SK-N-SH (cell line): ENCODE data around the gene CKM.

Source experiments
- CTCF ChIP-seq: fragments of 200-600 bp; sonication (generic); IDR thresholded peaks from 2 replicates; pipeline ENCODE4 v1.6.1; 2017; ENCODE audit warnings: antibody characterized with exemption, mild to moderate bottlenecking, moderate library complexity
- EZH2phosphoT487 ChIP-seq: fragments of 200-600 bp; sonication (generic); IDR thresholded peaks from 2 replicates; pipeline ENCODE4 v1.6.1; 2017; ENCODE audit warnings: low read depth, mixed run types, mild to moderate bottlenecking, antibody characterized with exemption, moderate library complexity, borderline replicate concordance
- MXI1 ChIP-seq: IDR thresholded peaks from 2 replicates; pipeline ENCODE4 v1.6.1; 2012; ENCODE audit warnings: mild to moderate bottlenecking, low read depth, low read length, improper control_type of control experiment
- SIN3A ChIP-seq: IDR thresholded peaks from 2 replicates; pipeline ENCODE4 v1.6.1; 2012; ENCODE audit warnings: low read depth, mild to moderate bottlenecking, low read length, moderate library complexity, borderline replicate concordance
- YY1 ChIP-seq: IDR thresholded peaks from 2 replicates; pipeline ENCODE4 v1.4.0; 2012; ENCODE audit warnings: low read depth, mild to moderate bottlenecking

- TF ChIP-seq EZH2phosphoT487 = no peak
- TF ChIP-seq MXI1 = no peak
- TF ChIP-seq SIN3A = no peak
- TF ChIP-seq YY1 = no peak
- TF ChIP-seq CTCF = no peak
Observed at GRCh38 chr19:45293682-45294081, 29.0 kb downstream of the CKM start.
